ENCODE data around the gene GC. TPM values are rescaled to one million over a fixed set of nuclear protein-coding genes. Genes with fewer than 3 reads are reported as not detected.
A peak's percentile ranks its signal among the peaks of the same experiment; 100 is the strongest.
"Not testable (repeated sequence)": the region's sequence is repeated elsewhere in the genome, so short reads cannot be mapped to it uniquely, and the experiment has no call there.

GC gene, protein sequence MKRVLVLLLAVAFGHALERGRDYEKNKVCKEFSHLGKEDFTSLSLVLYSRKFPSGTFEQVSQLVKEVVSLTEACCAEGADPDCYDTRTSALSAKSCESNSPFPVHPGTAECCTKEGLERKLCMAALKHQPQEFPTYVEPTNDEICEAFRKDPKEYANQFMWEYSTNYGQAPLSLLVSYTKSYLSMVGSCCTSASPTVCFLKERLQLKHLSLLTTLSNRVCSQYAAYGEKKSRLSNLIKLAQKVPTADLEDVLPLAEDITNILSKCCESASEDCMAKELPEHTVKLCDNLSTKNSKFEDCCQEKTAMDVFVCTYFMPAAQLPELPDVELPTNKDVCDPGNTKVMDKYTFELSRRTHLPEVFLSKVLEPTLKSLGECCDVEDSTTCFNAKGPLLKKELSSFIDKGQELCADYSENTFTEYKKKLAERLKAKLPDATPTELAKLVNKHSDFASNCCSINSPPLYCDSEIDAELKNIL
- 0.18 TPM for polyA plus RNA-seq (ENCODE audit: insufficient read length)
- long read RNA-seq, donor 1: 0 reads
- long read RNA-seq, donor 2: 0 reads
- long read RNA-seq, donor 3: 0 reads
- long read RNA-seq, donor 4: 0 reads
- long read RNA-seq, donor 5: 0 reads
- long read RNA-seq, donor 6: 0 reads
- long read RNA-seq, donor 7, partial matches to known transcripts: 0 of 1 reads
- long read RNA-seq, donor 7, other reads (novel, unspliced or antisense): 0 of 1 reads
- long read RNA-seq, donor 8: 0 reads

DNA sequence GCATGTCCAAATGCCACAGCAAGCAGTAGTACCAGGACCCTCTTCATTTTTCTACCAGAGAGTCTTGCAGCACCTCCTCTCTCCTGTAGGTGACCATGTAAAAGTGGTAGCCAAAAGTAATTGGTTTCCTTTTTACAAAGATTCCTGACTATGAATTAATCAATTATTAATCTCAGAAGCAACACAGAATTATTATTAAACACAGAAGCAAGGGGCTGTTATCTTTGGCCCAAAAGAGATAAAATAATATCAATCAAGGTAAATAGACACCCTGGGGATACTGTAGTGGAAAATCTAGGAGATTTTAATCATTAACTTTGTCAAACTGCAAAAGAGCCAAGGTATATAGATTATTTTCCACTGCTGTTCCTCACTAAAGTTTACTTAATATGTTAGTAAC is at the start of gene GC:
Gene GC (minus strand): TSS at position 108 of the 400 bp plus-strand sequence. CDS start 61 bp downstream, at position 47.
- no peak for DNase-seq

DNA sequence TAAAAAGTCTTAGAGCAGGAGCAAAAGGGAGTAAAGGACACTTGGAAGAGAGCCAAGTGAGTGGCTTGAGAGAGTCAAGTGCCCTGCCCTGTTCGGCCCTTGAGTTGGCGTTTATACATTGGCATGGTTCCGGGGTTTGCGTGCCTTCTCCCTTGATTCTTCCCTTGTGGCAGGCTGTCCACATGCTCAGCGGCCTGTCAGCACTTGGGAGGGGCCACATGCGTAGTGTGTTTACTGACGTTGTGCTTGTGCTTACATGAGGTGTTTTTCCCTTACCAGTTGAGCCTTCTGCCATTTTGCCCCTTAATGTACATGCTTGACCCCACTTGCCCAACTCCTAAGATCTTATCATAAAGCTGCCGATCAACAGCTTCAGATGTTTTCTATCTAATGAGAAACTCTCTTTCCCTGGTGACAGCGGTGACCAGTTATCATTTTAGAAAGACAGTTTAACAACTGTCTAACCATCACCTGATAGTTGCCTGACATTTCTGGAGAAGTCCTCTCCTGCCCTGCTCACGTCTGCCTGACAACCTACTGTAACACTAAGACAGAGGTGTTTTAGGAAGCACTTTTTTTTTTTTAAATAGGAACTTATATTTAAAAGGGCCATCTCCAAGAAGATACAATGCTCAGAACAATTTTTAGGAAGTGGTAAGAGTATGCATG is 49.5 kb upstream of the GC start:
- DNase-seq: peak; percentile 36

DNA sequence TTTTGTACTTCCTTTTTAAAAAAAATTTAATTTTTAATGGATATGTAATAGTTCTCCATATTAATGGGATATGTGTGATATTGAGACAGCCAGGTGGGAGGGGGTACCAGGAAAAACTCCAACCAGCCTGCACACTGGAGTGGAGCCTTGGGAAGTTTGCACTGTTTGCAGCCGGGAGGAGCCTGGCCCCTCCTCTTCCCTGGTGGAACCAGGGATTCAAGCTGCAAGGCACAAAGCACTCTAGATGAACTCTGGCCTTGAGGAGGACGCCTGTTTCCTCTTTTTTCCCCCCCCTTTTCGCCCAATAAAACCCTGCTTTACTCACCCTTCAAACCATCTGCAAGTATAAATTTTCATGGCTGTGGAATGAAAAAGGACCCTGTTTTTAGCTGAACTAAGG is 48.2 kb upstream of the GC start:
- DNase-seq: no peak

DNA sequence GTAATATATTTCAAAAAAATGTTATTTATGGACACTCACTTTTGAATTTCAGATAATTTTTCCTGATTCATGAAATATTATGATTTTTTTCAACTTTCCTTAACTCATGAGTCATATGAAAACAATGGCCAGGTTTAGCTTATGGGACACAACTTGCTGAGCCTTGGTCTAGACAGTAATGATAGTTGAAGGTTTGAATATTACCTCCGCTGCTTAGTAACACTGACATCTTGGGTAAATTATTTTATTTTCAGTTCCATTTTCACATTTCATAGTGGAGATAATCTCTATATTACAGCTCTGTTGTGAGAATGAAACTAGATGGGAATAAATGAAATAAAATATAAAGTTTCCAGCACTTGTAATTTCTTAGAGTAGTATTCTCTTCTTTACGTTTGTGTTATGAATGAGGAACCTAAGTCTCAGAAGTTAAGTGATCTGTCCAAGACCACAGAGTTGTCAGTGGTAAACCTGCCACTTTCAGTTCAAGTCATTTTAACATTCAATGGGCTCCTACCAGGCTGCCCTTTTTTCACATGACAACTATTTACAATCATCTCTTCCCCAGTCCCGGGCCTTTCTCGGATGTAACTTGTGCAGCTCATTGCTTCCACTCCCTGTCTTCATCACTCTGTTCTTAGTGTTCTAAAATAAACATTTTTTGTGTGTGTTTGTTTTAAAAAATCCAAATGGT is 46.8 kb upstream of the GC start:
- DNase-seq: no peak

DNA sequence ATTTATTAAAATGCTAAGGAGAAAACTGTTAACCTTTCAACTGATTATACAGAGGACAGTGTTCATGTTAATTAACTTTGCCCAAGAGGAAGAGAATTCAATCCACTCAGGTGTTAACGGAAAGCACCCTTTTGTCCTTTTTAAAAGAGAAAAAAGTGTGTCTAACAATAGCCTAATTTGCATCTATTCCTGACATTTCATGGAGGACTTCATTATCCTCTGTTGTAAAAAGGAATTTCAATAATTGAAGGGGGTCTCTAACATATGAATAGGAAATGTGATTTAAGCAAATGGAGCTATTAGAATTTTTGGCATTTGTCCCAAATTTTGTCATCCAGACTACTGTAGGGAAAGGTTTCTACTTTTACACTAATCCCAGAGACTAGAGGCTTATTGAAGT is 44.6 kb upstream of the GC start:
- no peak for DNase-seq

DNA sequence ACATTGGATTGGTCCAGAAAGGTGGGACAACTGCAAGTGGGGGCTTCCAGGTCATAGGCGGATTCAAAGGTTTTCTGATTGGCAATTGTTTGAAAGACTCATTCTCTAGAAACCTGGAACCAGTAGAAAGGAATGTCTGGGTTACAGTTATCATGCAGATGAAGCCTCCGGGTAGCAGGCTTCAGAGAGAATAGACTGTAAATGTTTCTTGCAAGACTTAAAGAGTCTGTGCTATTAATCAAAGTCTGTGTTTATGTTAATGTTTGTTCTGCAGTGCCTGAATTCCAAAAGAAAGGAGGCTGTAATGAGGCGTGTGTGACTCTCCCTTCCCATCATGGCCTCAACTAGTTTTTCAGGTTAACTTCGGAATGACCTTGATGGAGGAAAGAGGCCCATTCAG is 43.9 kb upstream of the GC start:
- DNase-seq: no peak

DNA sequence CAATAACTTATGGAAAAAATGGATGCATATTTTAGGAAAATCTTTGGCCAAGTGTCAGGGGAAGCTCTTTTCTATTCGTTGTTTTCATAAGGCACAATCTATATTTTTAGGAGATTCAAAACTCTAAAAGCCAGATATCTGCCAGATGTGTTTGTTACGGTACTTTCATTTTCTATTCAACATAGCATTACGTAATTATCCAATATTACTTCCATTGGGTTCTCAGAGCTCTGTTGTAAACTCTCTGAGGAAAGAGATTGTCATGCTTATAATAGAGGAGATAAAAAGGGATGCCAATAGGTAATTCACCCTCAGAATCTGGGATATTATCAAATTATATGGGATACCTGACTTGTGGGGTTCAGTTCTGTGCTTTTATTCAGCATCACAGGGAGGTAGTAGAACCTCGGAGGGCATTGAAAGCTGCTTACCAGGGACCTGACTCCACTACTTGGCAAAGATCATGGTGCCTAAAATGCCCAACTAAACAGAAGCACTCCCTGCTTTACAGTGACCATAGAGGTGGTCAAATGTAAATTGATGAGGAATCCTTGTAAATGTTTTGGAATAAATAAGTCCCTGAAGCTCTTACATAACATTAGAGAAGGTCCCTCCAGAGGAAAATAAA is 32.9 kb upstream of the GC start:
- DNase-seq: no peak

DNA sequence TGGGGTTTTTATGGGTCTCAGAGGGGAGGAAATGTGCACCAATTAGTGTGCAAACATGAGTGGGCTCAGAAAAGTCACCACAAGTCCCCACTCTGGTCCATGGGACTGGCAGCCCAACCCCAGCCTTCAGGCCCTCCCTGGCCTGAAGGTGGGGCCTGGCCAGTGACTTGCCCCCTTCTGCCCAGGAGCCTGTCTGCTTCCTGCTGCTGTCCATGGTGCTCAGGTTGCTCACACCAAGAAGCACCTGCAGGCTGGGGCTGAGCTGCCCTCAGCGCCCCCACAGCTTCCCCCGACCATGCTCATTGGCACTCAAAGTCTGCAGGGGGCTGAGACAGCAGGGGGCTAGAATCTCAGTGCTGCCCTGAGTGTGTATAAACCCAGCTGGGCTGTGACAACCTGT is 30.6 kb upstream of the GC start:
- no peak for DNase-seq

DNA sequence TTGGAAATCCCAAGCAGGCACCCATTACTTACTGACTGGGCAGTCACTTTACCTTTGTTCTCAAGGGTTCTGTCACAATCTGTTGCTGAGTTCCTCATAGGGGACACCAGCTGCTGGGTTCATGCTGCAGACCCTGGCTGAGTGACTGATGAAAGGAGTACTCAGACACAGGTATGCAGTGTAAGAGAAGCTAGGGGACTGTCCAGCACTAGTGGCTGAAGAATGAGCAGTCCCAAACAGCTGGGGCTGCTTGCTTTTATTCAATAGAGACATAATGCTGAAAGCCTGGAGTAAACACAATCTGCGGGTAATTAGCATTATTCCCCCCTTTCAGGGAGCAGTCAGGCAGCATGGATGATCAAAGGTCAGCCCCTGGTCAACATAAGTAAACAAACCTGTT is 25.9 kb upstream of the GC start:
- DNase-seq: not testable (repeated sequence)

DNA sequence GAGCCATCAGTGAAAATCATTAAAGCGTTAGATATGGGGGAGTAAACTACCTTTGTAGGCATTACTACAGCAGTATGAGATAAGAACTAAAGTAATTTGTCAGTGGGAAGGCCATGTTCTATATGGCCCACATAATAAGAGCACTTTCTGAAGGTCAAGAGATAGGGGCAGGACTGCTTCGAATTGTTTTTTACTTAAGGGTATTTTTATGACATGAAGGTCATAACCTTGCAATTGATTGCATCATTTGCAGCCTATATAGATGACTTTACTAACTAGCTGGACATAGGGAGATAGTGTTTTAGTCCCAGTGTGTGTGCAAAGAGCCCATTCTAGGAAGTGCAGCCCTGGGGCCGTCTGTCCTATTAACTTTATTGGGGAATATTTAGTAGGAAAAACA is 23.6 kb upstream of the GC start:
- no peak for DNase-seq

DNA sequence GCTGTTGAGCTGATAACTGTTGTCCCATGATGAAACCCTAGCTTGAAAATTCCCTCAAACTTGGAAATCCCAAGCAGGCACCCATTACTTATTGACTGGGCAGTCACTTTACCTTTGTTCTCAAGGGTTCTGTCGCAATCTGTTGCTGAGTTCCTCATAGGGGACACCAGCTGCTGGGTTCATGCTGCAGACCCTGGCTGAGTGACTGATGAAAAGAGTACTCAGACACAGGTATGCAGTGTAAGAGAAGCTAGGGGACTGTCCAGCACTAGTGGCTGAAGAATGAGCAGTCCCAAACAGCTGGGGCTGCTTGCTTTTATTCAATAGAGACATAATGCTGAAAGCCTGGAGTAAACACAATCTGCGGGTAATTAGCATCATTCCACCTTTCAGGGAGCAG is 21.4 kb upstream of the GC start:
- not testable (repeated sequence) for DNase-seq

DNA sequence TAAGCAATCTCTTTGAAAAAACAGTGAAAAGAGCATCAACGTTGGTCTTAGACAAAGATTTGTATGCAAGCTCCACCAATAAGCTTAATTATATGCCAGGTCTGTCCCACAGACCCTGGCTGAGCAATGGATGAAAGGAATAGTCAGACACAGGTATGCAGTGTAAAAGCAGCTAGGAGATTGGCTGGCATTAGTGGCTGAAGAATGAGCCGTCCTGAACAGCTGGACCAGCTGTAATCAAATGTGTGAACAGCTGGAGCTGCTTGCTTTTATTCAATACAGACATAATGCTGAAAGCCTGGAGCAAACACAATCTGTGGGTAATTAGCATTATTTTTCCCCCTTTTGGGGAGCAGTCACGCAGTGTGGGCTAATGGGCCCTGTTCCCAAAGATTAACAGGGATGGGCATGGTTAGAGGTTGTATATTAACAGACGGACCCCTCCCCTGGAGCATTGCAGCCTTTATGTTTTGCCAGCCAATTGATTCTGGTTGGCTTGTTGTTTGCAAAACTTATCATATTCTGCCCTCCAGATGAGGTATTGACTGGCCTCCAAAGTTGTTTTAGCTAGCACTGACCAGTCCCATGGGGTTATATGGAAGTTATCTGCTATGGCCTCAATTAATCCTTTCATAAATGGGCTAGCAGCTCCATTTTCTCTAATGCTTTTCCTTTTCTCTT is 20.3 kb upstream of the GC start:
- DNase-seq: not testable (repeated sequence)

DNA sequence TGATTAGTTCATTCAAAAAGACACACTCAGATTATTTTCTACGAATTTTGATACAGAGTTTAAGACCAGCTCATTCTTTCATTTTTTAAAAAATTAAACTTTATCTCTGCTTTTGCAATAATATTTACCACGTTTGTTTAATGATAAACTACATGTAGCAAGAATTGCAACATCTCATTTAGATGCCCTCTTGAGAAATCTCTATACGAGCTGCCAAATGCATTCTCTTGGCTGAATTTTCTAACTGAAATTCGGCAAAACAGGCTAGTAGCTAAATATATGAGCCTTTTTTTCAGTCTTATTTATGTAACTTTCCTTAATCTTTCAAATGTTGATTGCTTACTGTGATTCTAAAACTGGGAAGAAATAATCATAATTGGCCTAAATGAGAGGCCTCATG is 2.1 kb upstream of the GC start:
- no peak for DNase-seq

DNA sequence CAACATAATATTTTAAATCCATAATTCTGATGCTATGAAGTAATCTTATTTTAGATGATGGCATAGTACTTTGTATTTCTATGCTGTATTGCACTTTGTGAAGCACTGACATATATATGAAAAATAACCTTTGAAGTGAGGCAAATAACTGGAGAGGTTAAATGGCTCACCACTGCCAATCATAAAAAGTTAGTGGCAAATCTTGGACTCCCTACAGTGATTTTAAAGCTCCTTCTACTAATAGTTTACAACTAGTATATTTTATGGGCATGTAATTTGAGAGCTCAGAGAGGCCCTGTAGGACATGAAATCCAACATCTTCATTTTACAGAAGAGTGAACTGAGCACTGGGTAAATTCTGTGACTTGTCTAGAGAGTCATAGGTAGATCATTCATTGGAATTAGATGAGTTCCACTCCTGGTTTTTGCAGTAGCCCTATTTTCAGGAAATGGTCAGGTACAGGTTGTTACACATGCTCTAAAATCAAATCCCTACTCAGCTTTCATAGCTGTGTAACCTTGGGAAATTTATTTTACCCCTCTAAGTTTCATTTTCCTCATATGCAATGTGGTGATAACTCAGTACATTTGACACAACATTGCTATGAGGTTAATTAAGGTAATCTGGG is 804 bp upstream of the GC start:
- peak; percentile 12 for DNase-seq

DNA sequence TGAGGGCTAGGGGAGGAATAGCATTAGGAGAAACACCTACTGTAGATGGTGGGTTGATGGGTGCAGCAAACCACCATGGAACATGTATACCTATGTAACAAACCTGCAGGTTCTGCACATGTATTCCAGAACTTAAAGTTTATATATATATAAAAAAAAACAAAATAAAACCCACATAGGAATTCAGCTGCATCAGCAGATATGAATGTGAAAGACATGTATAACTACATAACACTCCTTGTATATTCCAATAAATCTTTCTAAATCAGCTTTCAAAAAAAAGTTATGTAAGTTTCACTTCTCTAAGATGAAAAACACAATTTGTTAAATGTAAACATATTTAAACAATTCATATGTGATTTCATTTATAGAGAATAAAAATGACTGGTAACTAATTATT is 6.0 kb downstream of the GC start:
- DNase-seq: no peak

DNA sequence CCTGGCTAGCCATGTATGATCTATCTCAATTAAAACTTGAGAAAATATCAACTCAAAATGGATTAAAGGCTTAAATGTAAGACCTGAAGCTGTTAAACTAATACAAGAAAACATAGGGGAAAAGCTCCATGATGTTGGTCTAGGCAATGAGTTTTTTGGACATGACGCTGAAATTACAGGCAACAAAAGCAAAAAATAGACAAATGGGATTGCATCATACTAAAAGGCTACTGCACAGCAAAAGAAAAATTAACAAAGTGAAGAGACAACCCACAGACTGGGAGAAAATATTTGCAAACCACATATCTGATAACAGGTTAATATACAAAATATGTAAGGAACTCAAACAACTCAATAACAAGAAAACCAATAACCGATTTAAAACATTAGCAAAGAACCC is 8.4 kb downstream of the GC start:
- DNase-seq: no peak

DNA sequence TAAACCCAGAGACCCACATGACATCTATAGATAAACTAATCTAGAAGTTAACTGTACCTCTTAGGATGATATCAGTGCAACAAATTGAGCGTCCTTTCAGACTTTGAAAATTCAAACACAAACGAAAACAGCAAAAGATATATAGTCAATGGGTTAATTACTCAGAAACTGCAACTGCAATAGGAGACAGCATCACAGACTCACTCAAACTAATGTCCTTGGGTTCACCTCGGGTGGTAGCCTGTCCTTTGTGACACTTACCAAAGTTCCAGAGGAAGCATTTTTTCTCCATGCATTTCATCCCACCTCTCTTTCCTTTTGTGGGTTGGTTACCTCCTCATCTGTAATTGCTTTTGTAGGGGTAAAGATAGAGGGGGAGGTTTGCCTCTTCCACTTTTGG is 9.7 kb downstream of the GC start:
- DNase-seq: no peak

DNA sequence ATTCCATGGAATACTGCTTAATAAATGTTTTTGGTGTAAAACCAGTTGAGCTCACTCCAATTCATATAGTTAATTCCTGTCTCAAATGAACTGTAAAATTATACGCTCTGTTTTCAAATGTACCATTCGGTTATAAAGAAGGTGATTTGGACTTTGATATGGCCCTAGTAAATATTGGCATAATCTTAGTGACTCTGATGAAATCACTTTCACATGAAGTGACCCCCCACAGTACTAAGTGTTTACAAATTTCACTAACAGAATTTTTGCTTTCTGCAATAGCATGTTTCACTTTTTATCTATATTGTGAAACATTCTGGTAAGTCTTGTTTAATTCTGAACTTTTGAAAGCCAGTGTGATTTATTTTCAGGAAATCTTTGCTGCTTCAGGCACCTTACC is 10.9 kb downstream of the GC start:
- DNase-seq: no peak

DNA sequence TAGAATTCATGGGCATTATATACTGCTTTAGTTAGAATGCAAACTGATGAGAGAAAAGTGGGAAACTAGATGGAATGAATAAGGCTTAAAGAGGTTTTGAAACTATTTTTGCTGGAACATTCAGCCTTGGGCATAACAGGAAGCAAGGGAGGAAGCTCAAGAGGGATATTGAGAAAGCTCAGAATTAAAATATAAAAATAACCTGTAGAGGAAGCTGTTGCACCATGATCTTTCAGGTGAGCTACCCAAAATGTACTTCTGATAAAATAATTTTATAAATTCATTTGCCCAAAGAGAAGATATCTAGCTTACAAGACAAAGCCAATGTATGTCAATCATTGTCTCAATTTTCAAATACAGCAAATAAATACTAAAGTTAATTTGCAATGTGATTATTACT is 11.3 kb downstream of the GC start:
- DNase-seq: no peak

DNA sequence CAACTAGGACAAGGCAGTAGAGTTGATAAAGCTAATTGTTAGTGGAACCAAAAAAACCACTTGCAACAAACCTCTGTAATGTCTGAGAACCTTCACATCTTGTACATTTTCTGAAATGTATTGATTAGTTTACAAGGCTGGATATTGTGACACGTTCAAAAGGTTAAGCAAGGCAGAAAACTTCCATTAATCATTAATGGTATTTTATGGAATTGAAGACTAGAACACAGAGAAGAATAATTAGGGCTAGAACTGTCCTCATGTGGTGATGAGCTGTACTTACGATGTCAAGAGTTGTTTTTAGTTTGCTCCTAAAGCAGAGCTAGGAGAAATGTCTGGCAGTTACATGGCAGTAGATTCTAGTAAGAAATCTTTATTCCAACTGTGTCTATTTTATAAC is 12.3 kb downstream of the GC start:
- DNase-seq: no peak

DNA sequence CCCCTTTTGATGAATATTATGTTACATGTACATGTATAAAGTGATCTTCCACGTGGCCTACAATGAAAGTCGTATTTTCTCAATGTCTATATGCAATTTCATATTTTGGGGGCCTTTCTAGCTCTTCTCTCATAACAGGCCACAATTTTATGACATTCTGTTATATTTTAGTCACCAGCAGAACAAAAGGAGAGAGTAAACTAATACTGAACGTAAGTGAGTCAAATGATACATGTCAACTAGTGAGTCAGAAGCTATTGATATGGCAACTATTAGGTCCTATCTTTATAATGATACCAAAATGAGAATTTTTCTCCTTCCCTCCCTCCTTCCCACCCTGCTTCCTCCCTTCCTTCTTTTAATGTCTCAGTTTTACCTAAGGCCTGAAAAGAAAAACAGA is 14.4 kb downstream of the GC start:
- no peak for DNase-seq

Measured in left kidney (tissue), 8 donors.